GM19468 (cell line): ENCODE results near the gene KLF7.
"Not testable (repeated sequence)": the region's sequence is repeated elsewhere in the genome, so short reads cannot be mapped to it uniquely, and the experiment has no call there.

ENCODE experiments used
- ATAC-seq: cut with Tn5 transposase; IDR thresholded peaks from one replicate; pipeline ENCODE4 v1.9.1; 2021; ENCODE audit warnings: mild to moderate bottlenecking, moderate library complexity, moderate number of reproducible peaks; ENCODE audit not compliant: unreplicated experiment; ENCODE audit errors: extremely low read depth

Gene KLF7

GRCh38 chr2:207041279-207041678 is 124.5 kb downstream of the KLF7 start:
- no peak for ATAC-seq

- ATAC-seq = no peak
Observed at GRCh38 chr2:207040696-207041095, 125.1 kb downstream of the KLF7 start.

GRCh38 chr2:207039225-207039624 is 126.5 kb downstream of the KLF7 start:
- no peak for ATAC-seq

GRCh38 chr2:207038299-207038698 is 127.4 kb downstream of the KLF7 start:
- ATAC-seq = no peak

GRCh38 chr2:207037896-207038295 is 127.9 kb downstream of the KLF7 start:
- no peak for ATAC-seq

GRCh38 chr2:207037023-207037422 is 128.7 kb downstream of the KLF7 start:
- ATAC-seq = not testable (repeated sequence)

GRCh38 chr2:207035875-207036274 is 129.9 kb downstream of the KLF7 start:
- ATAC-seq = no peak

GRCh38 chr2:207032490-207032889 is 133.3 kb downstream of the KLF7 start:
- ATAC-seq = no peak
